NCI-H146 (cell line): ENCODE results near the gene ZNF276.

Experiments used
- DNase-seq: peaks from one replicate; lab custom pipeline; 2025; lab: John Stamatoyannopoulos, UW

The ZNF276 gene

DNA sequence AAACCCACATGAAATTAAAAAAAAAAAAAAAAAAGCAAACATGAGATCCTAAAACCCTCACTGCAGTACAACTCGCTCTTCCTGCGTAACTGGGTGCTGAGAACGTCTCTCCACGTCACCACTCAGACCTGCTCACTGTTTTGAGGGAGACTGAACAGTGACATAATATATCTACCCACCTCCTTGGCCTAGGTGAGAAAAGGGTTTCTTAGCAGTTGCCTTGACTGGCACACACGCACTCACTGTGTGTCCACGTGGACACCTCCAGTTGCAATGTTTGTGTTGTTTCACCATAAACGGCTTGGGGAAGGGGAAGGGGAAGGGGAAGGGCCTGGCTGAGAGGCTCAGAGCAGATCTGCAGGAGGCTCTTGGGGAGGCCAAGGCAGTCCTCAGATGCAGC, 63.1 kb downstream of the ZNF276 start:
- DNase-seq = no peak

DNA sequence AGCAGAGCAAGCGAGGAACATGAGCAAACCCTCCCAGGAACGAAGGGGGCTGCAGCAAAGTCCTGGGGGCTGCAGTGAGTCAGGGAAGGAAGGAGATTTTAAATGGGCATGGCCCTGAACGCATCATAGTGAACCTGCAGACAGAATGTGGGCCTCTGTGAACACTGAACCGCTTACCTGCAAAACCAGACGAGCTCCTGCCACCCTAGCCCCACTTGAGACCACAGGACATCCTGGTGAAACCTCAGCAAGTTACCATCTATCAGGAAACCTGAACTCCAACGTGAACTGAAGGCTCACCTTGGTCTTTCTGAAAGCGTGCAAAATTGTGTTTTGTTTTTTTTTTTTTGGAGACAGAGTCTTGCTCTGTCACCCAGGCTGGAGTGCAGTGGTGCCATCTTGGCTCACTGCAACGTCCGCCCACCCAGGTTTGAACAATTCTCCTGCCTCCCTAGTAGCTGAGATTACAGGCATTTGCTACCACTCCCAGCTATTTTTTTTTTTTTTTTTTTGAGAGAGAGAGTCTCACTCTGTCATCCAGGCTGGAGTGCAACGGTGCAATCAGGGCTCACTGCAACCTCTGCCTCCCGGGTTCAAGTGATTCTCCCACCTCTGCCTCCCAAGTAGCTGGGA, 64.3 kb downstream of the ZNF276 start:
- no peak for DNase-seq

DNA sequence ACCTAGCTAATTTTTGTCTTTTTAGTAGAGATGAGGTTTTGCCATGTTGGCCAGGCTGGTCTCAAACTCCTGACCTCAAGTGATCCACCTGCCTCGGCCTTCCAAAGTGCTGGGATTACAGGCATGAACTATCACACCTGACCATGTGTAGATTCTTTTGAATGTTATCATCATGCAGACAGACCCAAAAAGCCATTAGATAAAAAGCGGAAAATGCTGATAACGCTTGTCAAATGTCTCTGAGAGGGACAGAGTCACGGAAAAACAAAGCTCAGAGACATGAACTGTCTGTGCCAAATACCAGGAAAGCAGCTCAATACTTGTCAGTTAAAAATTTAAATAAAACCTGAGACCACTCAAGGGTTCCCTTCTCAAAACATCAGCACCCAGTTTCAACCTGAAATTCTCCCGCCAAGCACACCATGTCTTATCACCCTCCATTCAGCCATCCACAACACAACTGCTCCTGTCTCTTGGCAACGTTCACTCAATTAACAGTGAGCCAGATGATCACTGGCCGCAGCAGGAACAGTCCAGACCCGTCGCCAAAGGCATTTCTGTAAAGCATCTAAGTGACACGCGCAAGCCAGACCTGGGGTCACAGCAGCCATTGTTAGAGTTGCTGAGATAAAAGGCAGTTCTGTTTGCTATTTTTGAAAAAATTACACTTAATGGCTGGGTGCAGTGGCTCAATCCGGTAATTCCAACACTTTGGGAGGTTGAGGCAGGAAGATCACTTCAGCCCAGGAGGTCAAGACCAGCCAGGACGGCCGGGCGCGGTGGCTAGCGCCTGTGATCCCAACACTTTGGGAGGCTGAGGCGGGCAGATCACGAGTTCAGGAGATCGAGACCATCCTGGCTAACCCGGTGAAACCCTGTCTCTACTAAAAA, 65.4 kb downstream of the ZNF276 start:
- DNase-seq = no peak

DNA sequence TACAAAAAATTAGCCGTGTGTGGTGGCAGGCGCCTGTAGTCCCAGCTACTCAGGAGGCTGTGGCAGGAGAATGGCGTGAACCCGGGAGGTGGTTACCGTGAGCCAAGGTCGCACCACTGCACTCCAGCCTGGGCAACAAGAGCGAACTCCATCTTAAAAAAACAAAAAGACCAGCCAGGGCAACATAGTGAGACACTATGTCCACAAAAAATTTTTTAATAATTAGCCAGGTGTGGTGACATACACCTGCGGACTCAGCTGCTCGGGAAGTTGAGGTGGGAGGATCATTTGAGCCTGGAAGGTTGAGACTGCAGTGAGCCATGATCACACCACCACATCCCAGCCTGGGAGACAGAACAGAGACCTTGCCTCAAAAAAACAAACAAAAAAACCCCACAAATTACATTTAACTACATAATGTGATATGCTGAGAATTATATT, 66.0 kb downstream of the ZNF276 start:
- DNase-seq = no peak
